ENCODE data around the gene SNRPB2. TPM values are rescaled to one million over a fixed set of nuclear protein-coding genes. Genes with fewer than 3 reads are reported as not detected.
A peak's percentile ranks its signal among the peaks of the same experiment; 100 is the strongest.

Gene SNRPB2
- total and polyA plus RNA-seq, 2 donors (not counting 1 experiment from before 2014, with no cell fraction given): 40.8 to 101 TPM

- H3K36me3 ChIP-seq (ENCODE audit: control insufficient read depth, insufficient read depth, low read length): no peaks in the 10 kb centered on the region
- H3K9ac ChIP-seq (ENCODE audit: insufficient read depth, low read length): no peak overlapping the region
- no peaks in the 10 kb centered on the region for H3K79me2 ChIP-seq (ENCODE audit: control insufficient read depth, insufficient read depth, low read length)
- no peak overlapping the region for H3K27ac ChIP-seq (ENCODE audit: insufficient read depth, low read length)
- no peaks in the 10 kb centered on the region for H3K4me1 ChIP-seq (ENCODE audit: control insufficient read depth, extremely low read depth, insufficient read depth, low read length)
- TF ChIP-seq EZH2 (IDR thresholded peaks at IDR 0.05; ENCODE audit: low read length, missing control alignments) (no peak), CTCF (conservative IDR thresholded peaks at IDR 0.05 in 1 of 2, IDR thresholded peaks at IDR 0.05 in 1 of 2; ENCODE audit: low read depth in 1 of 2, low read length in 2 of 2) (no peak)
- no peak for DNase-seq (ENCODE audit: low read depth in 2 of 2)
- no peak overlapping the region for H3K4me3 ChIP-seq (replicated peaks in 1 of 4; ENCODE audit: control extremely low read depth in 1 of 4, insufficient read depth in 1 of 4, low read depth in 3 of 4, low read length in 4 of 4)
- no peaks in the 10 kb centered on the region for H4K20me1 ChIP-seq (ENCODE audit: control insufficient read depth, extremely low read depth, insufficient read depth, low read length)
- H3K27me3 ChIP-seq (ENCODE audit: control insufficient read depth, insufficient read depth, low read length): no peaks in the 10 kb centered on the region
- no peak overlapping the region for H3K4me2 ChIP-seq (ENCODE audit: extremely low read depth, insufficient read depth, low read length)
- H3K9me3 ChIP-seq (ENCODE audit: control insufficient read depth, insufficient read depth, low read depth, low read length): no peaks in the 10 kb centered on the region
- no peak overlapping the region for H2AFZ ChIP-seq (ENCODE audit: low read length)
Observed at GRCh38 chr20:16699293-16699692, 30.5 kb upstream of the SNRPB2 start.

GRCh38 chr20:16701296-16701695 lies 28.5 kb upstream of the SNRPB2 start:
- no peak overlapping the region for H3K9ac ChIP-seq (ENCODE audit: insufficient read depth, low read length)
- H2AFZ ChIP-seq (ENCODE audit: low read length): no peak overlapping the region
- no peak overlapping the region for H3K4me2 ChIP-seq (ENCODE audit: extremely low read depth, insufficient read depth, low read length)
- no peaks in the 10 kb centered on the region for H4K20me1 ChIP-seq (ENCODE audit: control insufficient read depth, extremely low read depth, insufficient read depth, low read length)
- no peaks in the 10 kb centered on the region for H3K36me3 ChIP-seq (ENCODE audit: control insufficient read depth, insufficient read depth, low read length)
- H3K27me3 ChIP-seq (ENCODE audit: control insufficient read depth, insufficient read depth, low read length): no peaks in the 10 kb centered on the region
- no peaks in the 10 kb centered on the region for H3K4me1 ChIP-seq (ENCODE audit: control insufficient read depth, extremely low read depth, insufficient read depth, low read length)
- no peak overlapping the region for H3K27ac ChIP-seq (ENCODE audit: insufficient read depth, low read length)
- no peak overlapping the region for H3K4me3 ChIP-seq (replicated peaks in 1 of 4; ENCODE audit: control extremely low read depth in 1 of 4, insufficient read depth in 1 of 4, low read depth in 3 of 4, low read length in 4 of 4)
- H3K9me3 ChIP-seq (ENCODE audit: control insufficient read depth, insufficient read depth, low read depth, low read length): no peaks in the 10 kb centered on the region
- DNase-seq (ENCODE audit: low read depth in 2 of 2): no peak
- TF ChIP-seq EZH2 (IDR thresholded peaks at IDR 0.05; ENCODE audit: low read length, missing control alignments) (no peak), CTCF (conservative IDR thresholded peaks at IDR 0.05 in 1 of 2, IDR thresholded peaks at IDR 0.05 in 1 of 2; ENCODE audit: low read depth in 1 of 2, low read length in 2 of 2) (peak in 1 of 2 donors; percentile 9)
- no peaks in the 10 kb centered on the region for H3K79me2 ChIP-seq (ENCODE audit: control insufficient read depth, insufficient read depth, low read length)

- no peak overlapping the region for H2AFZ ChIP-seq (ENCODE audit: low read length)
- no peak overlapping the region for H3K4me3 ChIP-seq (replicated peaks in 1 of 4; ENCODE audit: control extremely low read depth in 1 of 4, insufficient read depth in 1 of 4, low read depth in 3 of 4, low read length in 4 of 4)
- no peaks in the 10 kb centered on the region for H3K79me2 ChIP-seq (ENCODE audit: control insufficient read depth, insufficient read depth, low read length)
- no peak overlapping the region for H3K27ac ChIP-seq (ENCODE audit: insufficient read depth, low read length)
- DNase-seq (ENCODE audit: low read depth in 2 of 2): no peak
- no peaks in the 10 kb centered on the region for H3K27me3 ChIP-seq (ENCODE audit: control insufficient read depth, insufficient read depth, low read length)
- H3K36me3 ChIP-seq (ENCODE audit: control insufficient read depth, insufficient read depth, low read length): no peaks in the 10 kb centered on the region
- H3K4me1 ChIP-seq (ENCODE audit: control insufficient read depth, extremely low read depth, insufficient read depth, low read length): no peaks in the 10 kb centered on the region
- no peak overlapping the region for H3K4me2 ChIP-seq (ENCODE audit: extremely low read depth, insufficient read depth, low read length)
- TF ChIP-seq EZH2 (IDR thresholded peaks at IDR 0.05; ENCODE audit: low read length, missing control alignments) (no peak), CTCF (conservative IDR thresholded peaks at IDR 0.05 in 1 of 2, IDR thresholded peaks at IDR 0.05 in 1 of 2; ENCODE audit: low read depth in 1 of 2, low read length in 2 of 2) (no peak)
- H3K9me3 ChIP-seq (ENCODE audit: control insufficient read depth, insufficient read depth, low read depth, low read length): no peaks in the 10 kb centered on the region
- no peak overlapping the region for H3K9ac ChIP-seq (ENCODE audit: insufficient read depth, low read length)
- no peaks in the 10 kb centered on the region for H4K20me1 ChIP-seq (ENCODE audit: control insufficient read depth, extremely low read depth, insufficient read depth, low read length)
Observed at GRCh38 chr20:16703570-16703969, 26.3 kb upstream of the SNRPB2 start.
